Nephron (organoid): ENCODE measurements around the gene AR.
A peak's percentile ranks its signal among the peaks of the same experiment; 100 is the strongest.

Experiments used
- H3K27ac Mint-ChIP-seq, 3 experiments: 2 replicates each; pipeline ENCODE4 v1.8.0; 2020; ENCODE audit warnings: mixed read lengths in 3 of 3, mild to moderate bottlenecking in 2 of 3, moderate library complexity in 1 of 3
- H3K27me3 Mint-ChIP-seq: 2 replicates; pipeline ENCODE4 v1.8.0; 2021; ENCODE audit warnings: low read depth, mild to moderate bottlenecking, moderate library complexity, mixed read lengths
- H3K36me3 Mint-ChIP-seq: 2 replicates; pipeline ENCODE4 v1.8.0; 2020; ENCODE audit warnings: low read depth, mixed read lengths
- H3K4me1 Mint-ChIP-seq: 2 replicates; pipeline ENCODE4 v1.8.0; 2020; ENCODE audit warnings: mixed read lengths
- H3K4me3 Mint-ChIP-seq, 3 experiments: 2 replicates each; pipeline ENCODE4 v1.8.0; 2020; ENCODE audit warnings: mild to moderate bottlenecking in 3 of 3, mixed read lengths in 3 of 3, moderate library complexity in 2 of 3
- H3K9me3 Mint-ChIP-seq: 2 replicates; pipeline ENCODE4 v1.8.0; 2020; ENCODE audit warnings: mixed read lengths
- TF ChIP-seq, protein P1 (sequence below), 3 experiments: fragments of 200-600 bp; sonication (generic); IDR thresholded peaks; one replicate each; pipeline ENCODE4 v1.5.0; 2021; ENCODE audit warnings: antibody characterized with exemption in 3 of 3; ENCODE audit not compliant: unreplicated experiment in 3 of 3

The AR gene

GRCh38 chrX:67673741-67674274 is 130.0 kb downstream of the AR start:
- H3K4me1 Mint-ChIP-seq: no peaks in the 10 kb centered on the region
- H3K4me3 Mint-ChIP-seq: no peak overlapping the region
- TF ChIP-seq, protein P1, sequence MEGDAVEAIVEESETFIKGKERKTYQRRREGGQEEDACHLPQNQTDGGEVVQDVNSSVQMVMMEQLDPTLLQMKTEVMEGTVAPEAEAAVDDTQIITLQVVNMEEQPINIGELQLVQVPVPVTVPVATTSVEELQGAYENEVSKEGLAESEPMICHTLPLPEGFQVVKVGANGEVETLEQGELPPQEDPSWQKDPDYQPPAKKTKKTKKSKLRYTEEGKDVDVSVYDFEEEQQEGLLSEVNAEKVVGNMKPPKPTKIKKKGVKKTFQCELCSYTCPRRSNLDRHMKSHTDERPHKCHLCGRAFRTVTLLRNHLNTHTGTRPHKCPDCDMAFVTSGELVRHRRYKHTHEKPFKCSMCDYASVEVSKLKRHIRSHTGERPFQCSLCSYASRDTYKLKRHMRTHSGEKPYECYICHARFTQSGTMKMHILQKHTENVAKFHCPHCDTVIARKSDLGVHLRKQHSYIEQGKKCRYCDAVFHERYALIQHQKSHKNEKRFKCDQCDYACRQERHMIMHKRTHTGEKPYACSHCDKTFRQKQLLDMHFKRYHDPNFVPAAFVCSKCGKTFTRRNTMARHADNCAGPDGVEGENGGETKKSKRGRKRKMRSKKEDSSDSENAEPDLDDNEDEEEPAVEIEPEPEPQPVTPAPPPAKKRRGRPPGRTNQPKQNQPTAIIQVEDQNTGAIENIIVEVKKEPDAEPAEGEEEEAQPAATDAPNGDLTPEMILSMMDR (IDR thresholded peaks at IDR 0.05; ENCODE audit: unreplicated experiment in 3 of 3): no peak
- no peaks in the 10 kb centered on the region for H3K36me3 Mint-ChIP-seq
- peaks cover 10% of the 10 kb centered on the region for H3K9me3 Mint-ChIP-seq
- no peak overlapping the region for H3K27ac Mint-ChIP-seq
- peaks cover 3% of the 10 kb centered on the region for H3K27me3 Mint-ChIP-seq

DNA sequence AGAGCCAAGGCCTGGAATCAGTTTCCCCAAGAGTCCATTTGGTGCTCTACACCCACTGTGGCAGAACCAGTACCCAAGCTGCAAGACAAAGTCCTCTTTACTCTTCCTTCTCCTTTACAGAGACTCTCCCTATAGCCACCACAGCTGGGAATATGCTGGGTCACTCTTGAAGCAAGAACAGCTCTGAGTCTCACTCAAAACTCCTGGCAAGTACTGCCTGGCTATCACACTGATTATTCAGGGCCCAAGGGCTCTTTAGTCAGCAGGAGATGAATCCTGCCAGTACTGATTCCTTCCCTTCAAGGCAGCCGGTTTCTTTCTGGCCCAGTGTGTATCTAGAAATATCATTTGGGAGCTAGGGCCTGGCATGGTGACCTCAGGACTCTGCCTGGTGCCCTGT is 130.9 kb downstream of the AR start:
- H3K36me3 Mint-ChIP-seq: no peaks in the 10 kb centered on the region

GRCh38 chrX:67684136-67684535 is 140.3 kb downstream of the AR start:
- Mint-ChIP-seq H3K9me3 (peaks cover 7% of the 10 kb centered on the region), H3K4me3 (no peak overlapping the region), H3K4me1 (peaks cover 7% of the 10 kb centered on the region), H3K36me3 (no peaks in the 10 kb centered on the region), H3K27ac (no peak overlapping the region), H3K27me3 (no peaks in the 10 kb centered on the region)
- TF ChIP-seq, protein P1 (IDR thresholded peaks at IDR 0.05; ENCODE audit: unreplicated experiment in 3 of 3): no peak

More for the DNA sequence above, 130.9 kb downstream of the AR start:
- TF ChIP-seq, protein P1 (IDR thresholded peaks at IDR 0.05; ENCODE audit: unreplicated experiment in 3 of 3): no peak
- Mint-ChIP-seq H3K27me3 (peaks cover 3% of the 10 kb centered on the region), H3K4me3 (no peak overlapping the region), H3K27ac (no peak overlapping the region), H3K9me3 (peaks cover 10% of the 10 kb centered on the region), H3K4me1 (no peaks in the 10 kb centered on the region)

DNA sequence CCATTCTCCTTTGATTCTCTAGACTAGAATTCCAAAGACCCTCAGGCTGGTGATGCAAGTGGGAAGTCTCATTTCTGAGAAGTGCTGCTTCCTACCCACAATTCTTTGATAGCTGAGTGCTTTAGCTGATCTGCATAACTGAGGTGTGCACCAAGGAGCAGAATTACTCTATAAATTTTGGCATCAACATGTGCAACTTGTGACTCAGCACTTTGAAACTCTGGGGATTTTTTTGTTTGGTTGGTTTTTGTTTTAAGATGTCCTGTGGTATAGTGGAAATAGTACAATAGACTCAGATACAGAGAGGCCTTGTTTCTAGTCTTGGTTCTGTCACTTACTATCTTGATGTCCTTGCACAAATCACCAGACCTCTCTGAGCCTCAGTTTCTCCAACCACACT is 148.4 kb downstream of the AR start:
- H3K27ac Mint-ChIP-seq: no peak overlapping the region
- TF ChIP-seq, protein P1 (IDR thresholded peaks at IDR 0.05; ENCODE audit: unreplicated experiment in 3 of 3): no peak
- H3K9me3 Mint-ChIP-seq: no peaks in the 10 kb centered on the region
- H3K36me3 Mint-ChIP-seq: no peaks in the 10 kb centered on the region
- no peaks in the 10 kb centered on the region for H3K27me3 Mint-ChIP-seq
- peaks cover 19% of the 10 kb centered on the region for H3K4me1 Mint-ChIP-seq
- no peak overlapping the region for H3K4me3 Mint-ChIP-seq

DNA sequence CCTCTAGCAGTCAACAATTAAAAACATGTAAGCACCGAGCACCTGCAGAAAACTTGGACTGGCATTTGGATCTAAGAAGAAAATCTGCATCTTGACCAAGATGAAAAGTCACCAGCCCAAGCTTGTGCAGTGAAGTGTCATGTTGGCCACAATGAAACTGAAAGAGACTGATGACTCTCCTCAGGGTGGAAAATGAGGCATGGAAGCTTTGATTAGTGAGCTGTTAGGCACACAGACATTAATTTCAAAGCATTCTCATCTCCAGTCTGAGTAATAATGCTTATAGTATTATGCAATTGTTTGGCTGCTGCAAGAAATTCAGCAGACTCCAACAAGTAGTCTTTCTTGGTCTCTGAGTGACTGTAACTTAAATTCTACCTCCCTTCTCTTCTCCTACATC is 150.1 kb downstream of the AR start:
- Mint-ChIP-seq H3K27ac (peak overlapping the region in 1 of 3 experiments; percentile 93), H3K4me3 (no peak overlapping the region), H3K9me3 (no peaks in the 10 kb centered on the region), H3K36me3 (no peaks in the 10 kb centered on the region), H3K27me3 (no peaks in the 10 kb centered on the region), H3K4me1 (peaks cover 19% of the 10 kb centered on the region)
- TF ChIP-seq, protein P1 (IDR thresholded peaks at IDR 0.05; ENCODE audit: unreplicated experiment in 3 of 3): no peak

DNA sequence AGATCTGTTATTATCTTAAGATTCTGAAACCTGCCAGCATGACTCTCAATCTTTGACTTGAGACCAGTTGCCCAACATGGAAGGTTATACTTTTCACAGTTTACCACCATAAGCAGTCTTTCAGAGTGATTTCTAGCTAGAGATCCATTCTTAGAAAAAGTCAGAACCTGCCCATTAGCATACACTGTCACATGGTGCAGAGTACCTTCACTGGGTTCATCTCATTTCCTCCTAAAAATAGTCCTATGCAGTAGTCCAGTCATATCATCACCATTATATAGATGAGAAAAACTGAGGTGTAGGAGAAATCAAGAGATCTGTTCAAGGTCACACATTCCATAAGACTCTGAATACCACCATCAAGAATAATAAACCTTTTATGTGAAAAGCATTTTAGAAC is 153.6 kb downstream of the AR start:
- Mint-ChIP-seq H3K4me1 (peaks cover 19% of the 10 kb centered on the region), H3K27me3 (no peaks in the 10 kb centered on the region), H3K9me3 (peaks cover 2% of the 10 kb centered on the region), H3K27ac (no peak overlapping the region), H3K4me3 (no peak overlapping the region), H3K36me3 (no peaks in the 10 kb centered on the region)
- TF ChIP-seq, protein P1 (IDR thresholded peaks at IDR 0.05; ENCODE audit: unreplicated experiment in 3 of 3): no peak
